Endothelial cell of umbilical vein (primary cell): ENCODE data around the gene PPFIA2.

Experiments used
- CTCF ChIP-seq, 2 donors: IDR thresholded peaks; 1 replicate in 1 of 2; 2 replicates in 1 of 2; pipeline ENCODE4 v1.5.1; 2011; ENCODE audit warnings: low read length in 2 of 2, mild to moderate bottlenecking in 2 of 2, moderate library complexity in 2 of 2, control low read depth in 1 of 2, inconsistent platforms in 1 of 2, low read depth in 1 of 2; ENCODE audit not compliant: insufficient read depth in 1 of 2; ENCODE audit errors: extremely low read depth in 1 of 2
- EZH2 ChIP-seq: IDR thresholded peaks from 2 replicates; pipeline ENCODE4 v1.6.1; 2012; ENCODE audit warnings: borderline replicate concordance, low read depth, mild to moderate bottlenecking, moderate library complexity, low read length, inconsistent platforms; ENCODE audit not compliant: severe bottlenecking
- GATA2 ChIP-seq: IDR thresholded peaks from 2 replicates; pipeline ENCODE4 v1.7.0; 2011; ENCODE audit warnings: low read depth, mild to moderate bottlenecking, moderate library complexity, mixed read lengths, low read length; ENCODE audit not compliant: insufficient read length, insufficient read depth
- JUN ChIP-seq: IDR thresholded peaks from 2 replicates; pipeline ENCODE4 v1.6.1; 2011; ENCODE audit warnings: borderline replicate concordance, low read depth; ENCODE audit not compliant: insufficient read length, insufficient read depth
- MAX ChIP-seq: IDR thresholded peaks from 2 replicates; pipeline ENCODE4 v1.6.1; 2011; ENCODE audit not compliant: insufficient read depth, insufficient read length
- POLR2A ChIP-seq: IDR thresholded peaks from 2 replicates; pipeline ENCODE4 v1.6.1; 2012; ENCODE audit warnings: low read depth, mild to moderate bottlenecking, control low read depth, low read length
- POLR2AphosphoS5 ChIP-seq: IDR thresholded peaks from 2 replicates; pipeline ENCODE4 v1.6.1; 2012; ENCODE audit warnings: low read depth, mild to moderate bottlenecking, control low read depth, low read length, moderate library complexity; ENCODE audit not compliant: insufficient read depth

GRCh38 chr12:81255456-81255855 lies 503.7 kb downstream of the PPFIA2 start:
- TF ChIP-seq POLR2A (no peak), POLR2AphosphoS5 (no peak), CTCF (IDR thresholded peaks at IDR 0.05; ENCODE audit: extremely low read depth in 1 of 2, insufficient read depth in 1 of 2, low read depth in 1 of 2, low read length in 2 of 2) (no peak), EZH2 (no peak), GATA2 (no peak), MAX (no peak), JUN (no peak)
